ENCODE results near the gene ZNF274.
"Not testable (repeated sequence)": the region's sequence is repeated elsewhere in the genome, so short reads cannot be mapped to it uniquely, and the experiment has no call there.

Gene ZNF274

DNA sequence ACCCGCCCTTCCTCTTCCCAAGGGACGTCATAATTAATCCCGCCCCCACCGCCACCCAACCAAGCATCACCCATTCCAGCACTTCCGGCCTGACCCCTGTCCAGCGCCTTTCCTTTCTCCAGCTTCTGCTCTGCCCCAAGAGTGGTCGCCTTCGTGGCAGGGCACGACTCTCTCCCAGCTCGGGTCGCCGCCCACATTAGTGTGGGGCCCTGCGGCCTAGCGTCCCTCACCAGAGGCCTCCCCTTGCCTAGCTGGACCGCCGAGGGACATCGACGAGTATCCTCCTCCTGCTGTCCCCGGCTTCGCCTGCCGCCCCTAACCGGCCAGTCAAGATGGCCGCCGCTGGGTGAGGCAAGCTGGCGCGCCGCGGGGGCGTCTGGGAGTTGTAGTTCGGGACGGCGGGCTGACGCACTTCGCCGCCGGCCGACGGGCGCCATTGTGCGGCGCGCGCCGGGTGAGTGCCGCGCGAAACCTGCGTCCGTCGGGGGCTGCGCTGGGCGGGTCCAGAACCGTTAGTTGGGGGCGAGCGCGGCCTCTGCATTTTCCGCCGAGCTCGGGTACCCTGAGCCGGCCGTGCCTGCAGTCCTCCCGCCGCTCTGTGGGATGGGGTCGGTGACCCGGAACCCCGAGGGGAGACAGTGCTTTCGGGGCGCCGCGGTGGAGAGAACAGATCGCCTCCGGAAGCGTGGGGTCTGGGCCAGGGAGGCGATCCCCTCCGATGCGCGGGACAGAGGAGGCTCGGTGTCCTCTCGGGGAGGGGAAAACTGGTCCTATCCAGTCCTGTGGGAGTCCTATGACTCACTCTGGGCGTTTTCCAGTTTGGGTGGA lies at the start of gene ZNF274:
ZNF274 (plus strand) TSS at position 73 of the 828 bp plus-strand sequence. CDS start 905 bp downstream, outside the sequence.
- peak; percentile 85 to 87 for DNase-seq (ENCODE audit: low read depth in 2 of 2)

DNA sequence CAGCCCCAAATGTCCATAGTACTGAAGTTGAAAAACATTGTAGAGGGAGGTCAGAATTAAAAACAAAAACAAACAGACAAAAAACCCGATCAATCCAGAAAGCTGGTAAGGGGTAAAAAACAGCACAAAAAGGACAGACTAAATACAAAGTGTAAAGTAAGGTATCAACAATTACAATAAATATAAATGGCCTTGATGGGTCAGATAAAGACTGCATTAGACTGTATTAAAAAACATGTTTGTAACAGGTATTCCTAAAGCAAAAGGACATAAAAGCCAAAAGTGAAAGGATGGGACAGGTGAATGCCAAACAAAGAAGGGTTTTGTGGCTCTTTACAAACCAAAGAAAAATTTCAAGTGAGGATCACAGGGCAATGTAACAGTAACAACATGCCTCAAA lies 48.6 kb upstream of the ZNF274 start:
- no peak for DNase-seq (ENCODE audit: low read depth in 2 of 2)

DNA sequence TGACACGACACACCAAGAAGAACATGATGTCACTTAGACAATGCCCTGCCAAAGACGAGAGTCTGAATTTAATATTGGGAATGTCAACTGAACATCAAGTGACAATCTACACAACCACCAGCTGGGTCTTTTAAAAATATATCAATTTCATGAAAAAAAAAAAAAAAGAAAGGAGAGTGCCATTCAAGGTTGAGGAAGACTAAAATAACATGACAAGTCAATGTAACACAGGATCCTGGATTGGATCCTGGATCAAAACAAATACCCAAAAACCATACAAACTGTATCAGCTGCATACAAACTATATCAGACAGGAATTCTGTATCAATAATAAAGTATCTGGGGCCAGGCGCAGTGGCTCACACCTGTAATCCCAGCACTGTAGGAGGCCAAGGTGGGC lies 37.0 kb upstream of the ZNF274 start:
- DNase-seq (ENCODE audit: low read depth in 2 of 2): no peak

DNA sequence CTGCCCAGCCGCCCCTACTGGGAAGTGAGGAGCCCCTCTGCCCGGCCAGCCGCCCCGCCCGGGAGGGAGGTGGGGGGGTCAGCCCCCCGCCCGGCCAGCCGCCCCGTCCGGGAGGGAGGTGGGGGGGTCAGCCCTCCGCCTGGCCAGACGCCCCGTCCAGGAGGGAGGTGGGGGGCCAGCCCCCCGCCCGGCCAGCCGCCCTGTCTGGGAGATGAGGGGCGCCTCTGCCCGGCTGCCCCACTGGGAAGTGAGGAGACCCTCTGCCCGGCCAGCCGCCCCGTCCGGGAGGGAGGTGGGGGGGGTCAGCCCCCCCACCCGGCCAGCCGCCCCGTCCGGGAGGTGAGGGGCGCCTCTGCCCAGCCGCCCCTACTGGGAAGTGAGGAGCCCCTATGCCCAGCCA lies 35.4 kb upstream of the ZNF274 start:
- DNase-seq (ENCODE audit: low read depth in 2 of 2): not testable (repeated sequence)

DNA sequence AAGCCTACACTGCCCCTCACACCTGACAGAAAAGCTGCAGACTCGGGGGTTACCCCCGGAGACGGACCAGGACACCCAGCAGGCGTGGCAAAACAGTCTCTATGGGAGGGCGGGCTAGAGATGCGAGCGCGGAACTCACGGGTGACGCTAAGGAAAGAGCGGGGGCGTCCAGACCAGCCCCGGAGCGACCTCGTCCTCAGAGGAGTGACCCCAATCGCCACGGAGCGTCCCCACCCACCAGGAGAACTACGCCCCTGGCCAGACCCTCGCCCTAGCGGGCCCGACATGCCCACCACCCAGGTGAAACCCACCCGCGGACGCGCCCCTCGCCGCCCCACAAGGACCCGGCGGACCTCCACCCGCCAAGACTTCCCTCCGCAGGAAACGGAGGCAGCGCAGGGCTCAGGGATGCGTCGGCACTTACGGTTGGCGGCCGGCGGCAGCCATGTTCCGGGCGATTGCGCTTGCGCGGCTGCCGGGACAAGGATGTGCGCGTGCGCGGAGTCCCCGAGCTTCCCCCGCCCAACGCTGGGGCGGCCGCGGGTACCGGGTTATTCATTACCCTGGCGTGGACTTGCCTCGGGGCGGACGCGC lies 32.4 kb upstream of the ZNF274 start, which contains the start of gene ZNF329:
ZNF329 (minus strand) TSS at position 462 of the 594 bp plus-strand sequence. CDS start 21,286 bp downstream, outside the sequence.
- peak; percentile 82 to 90 for DNase-seq (ENCODE audit: low read depth in 2 of 2)

DNA sequence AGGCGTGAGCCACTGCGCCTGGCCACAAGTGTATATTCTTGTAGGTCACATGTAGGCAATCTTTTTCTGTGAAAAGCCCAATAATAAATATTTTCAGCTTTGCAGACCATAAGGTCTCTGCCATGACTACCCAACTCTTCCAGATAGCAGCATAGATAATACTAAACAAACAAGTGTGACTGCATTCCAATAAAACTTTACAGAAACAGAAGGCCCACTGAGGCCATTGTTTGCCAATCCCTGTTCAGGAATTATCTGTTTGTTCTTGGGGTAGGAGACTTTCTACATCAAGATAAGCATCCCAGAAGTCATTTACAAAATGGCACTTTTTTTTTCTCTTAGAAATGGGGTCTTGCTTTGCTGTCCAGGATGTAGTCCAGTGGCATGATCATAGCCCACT lies 29.5 kb upstream of the ZNF274 start:
- no peak for DNase-seq (ENCODE audit: low read depth in 2 of 2)

DNA sequence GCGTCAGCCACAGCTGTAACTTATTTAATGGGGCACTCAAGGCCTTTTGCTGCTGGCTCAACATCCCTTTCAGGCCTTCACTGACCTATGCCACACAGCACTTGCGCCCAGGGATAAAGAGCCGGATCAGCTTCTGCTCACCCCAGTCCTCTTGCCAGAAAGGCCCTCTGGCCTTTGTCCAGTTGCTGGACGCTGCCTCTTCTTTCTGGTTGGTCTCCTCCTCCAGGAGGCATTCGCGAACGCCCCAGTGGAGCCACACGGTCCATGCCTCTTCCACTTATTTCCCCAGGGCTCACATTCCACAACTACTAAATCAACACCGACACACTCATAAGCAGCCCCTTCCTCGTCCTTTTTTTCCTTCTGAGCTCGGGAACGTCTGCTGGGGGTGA lies 28.6 kb upstream of the ZNF274 start:
- DNase-seq (ENCODE audit: low read depth in 2 of 2): no peak

DNA sequence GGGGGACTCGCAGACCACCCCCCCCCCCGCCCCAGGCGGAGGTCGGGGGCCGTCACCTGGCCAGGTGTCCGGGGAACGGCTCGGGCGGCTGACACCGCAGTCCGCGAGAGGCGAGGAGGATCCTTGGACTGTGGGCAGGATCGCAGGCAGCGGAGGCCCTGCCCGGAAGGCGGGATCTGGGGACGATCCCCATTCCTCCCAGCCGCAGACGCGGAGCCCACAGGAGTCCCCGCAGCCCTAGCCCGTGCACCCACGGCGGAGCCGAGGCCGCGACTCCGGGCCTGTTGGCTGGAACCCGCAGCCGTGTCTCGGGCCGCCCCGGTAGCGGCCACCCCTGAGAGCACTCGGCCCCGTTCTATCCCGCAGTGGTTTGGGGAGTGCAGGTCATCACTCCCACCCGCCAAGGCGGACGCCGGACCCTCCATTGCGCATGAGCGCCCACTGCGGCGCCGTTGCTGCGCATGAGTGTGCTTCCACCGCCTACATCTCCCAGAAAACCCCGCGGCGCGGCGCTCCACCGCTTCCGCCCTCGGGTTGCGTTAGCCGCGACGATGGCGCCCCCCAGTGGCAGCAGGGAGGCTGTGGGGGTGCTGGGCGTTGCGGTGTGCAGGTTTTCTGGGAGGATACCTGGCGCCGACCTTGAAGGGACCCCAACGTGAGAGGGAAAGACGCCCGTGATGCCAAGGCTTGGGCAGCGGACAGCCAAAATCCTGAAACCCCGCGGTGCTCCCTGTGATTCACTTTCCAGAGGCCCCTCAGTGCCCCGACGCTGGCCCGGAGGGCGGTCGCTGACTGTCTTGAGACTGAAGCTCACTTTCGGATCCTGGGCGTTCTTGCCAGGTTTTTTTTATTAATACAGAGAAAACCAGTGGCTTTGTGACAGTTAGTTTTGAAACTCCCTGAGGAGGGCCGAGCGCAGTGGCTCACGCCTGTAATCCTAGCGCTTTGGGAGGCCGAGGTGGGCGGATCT lies 27.9 kb upstream of the ZNF274 start:
- peak; percentile 94 to 98 for DNase-seq (ENCODE audit: low read depth in 2 of 2)

DNA sequence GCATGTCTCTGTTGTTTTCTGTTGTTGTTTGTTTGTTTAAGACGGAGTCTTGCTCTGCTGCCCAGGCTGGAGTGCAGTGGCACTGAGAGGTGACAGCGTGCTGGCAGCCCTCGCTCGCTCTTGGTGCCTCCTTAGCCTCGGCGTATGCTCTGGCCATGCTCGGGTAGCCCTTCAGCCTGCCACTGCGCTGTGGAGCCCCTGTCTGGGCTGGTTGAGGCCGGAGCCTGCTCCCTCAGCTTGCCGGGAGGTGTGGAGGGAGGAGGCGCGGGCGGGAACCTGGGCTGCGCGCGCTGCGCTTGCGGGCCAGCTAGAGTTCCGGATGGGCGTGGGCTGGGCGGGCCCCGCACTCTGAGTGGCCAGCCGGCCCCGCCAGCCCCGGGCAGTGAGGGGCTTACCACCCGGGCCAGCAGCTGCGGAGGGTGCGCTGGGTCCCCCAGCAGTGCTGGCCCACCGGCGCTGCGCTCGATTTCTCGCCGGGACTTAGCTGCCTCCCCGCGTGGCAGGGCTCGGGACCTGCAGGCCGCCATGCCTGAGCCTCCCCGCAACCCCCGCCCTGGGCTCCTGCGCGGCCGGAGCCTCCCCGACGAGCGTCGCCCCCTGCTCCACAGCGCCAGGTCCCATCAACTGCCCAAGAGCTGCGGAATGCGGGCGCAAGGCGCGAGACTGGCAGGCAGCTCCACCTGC lies 25.7 kb upstream of the ZNF274 start:
- DNase-seq (ENCODE audit: low read depth in 2 of 2): no peak

DNA sequence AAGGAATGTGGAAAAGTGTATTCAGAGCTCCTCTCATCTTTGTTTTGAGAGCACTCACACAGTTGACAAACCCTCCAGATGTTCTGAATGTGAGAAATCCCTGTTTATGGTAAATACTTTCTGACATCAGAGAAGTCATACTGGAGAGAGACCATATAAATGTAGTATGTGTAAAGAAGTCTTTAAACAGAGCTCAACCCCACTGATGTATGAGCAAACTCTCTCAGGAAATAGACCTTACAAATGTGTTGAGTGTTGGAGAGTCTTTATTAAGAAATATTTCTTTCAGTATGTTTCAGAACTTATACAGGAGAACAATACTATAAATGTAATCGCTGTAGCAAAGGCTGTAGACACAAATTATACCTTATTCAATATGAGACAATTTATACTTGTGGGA lies 16.6 kb upstream of the ZNF274 start:
- no peak for DNase-seq (ENCODE audit: low read depth in 2 of 2)

DNA sequence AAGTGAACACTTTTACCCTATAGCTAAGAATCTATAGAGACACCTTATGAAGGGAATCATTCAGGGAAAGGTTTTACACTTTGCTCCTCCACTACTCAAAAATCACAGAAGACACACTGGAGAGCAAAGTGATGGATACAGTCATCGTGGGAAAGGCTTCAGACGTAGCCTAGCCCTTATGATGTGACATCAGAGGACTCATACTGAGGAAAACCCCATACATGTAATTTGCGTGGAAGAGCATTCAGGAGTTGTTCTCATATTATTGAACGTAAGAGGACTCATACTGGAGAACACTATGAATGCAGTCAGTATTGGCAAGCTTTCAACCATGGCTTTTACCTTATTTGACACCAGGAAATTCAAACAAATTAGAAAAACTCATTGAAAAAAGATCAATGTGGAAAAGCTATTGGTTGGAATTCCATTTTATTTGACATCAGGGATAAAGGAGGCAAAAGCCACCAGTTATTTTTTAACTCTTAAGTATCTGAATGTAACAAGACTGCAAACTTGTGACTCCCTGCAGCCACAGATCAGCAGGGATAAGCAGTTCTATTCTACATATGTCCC lies 16.1 kb upstream of the ZNF274 start:
- no peak for DNase-seq (ENCODE audit: low read depth in 2 of 2)

DNA sequence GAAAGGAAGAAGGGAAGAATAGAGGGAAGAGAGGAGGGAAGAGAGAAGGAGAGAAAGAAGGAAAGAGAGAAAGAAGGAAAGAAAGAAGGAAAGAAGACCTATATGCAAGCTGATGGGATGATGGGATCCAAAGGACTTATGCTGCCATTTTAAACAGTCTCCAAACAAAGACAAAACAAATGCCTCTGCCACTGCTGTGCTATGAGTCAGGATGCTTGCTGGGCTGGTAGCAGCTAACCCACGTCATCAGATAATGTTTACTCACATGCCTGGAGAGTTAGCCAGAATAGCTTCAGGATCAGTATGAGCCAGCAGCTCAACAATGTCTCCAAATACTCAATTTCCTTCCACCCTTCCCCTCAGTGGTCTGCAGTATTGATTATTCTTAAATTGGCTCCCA lies 12.0 kb upstream of the ZNF274 start:
- DNase-seq (ENCODE audit: low read depth in 2 of 2): no peak

DNA sequence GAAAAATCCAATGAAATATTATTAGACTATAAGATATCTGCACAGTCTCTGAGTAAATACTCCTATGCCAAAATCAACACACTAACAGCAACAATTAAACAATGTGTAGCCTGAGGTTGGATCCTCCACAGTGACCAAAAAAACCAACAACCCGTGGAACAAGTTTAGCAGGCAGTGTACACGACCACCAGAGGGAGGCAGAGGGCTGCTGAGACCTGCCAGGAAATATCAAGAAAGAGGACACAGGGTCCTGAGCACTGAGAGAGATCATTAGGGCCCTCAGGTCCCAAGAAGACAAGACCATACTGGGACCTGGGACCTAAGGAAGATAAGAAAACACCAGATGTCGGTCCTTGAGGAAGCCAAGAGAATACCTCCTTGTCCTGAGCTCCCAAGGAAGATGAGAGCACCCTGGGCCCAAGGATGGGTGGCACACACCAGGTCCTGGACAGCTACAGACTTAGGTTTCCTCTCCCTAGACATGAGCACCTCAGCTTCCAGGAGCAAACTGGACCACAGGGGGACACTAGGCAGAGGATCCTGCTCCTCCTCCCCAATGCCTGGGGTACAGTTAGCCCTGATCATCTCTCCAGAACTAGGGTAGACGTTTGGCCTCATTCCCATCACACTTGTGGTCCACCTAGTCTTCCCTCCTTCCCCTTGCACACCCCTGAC lies 822 bp upstream of the ZNF274 start:
- DNase-seq (ENCODE audit: low read depth in 2 of 2): peak; percentile 35 to 39

DNA sequence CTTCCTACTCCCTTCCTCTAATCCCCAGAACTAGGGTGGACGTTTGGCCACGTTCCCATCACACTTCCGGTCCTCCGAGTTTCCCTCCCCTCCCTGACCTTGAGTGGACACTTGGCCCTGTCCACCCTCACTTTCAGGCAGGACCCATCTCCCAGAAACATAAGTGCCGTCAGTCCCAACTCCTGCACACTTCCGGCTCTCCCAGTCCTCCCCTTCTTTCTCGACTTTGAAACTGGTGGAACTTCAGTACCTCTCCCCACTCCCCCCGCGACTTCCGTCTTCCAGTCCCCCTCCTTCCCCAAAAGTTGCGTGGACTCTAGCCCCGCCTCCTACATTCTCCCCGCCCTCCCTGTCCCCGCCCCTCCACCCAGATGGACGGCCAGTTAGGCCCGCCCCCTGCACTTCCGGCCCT lies 278 bp upstream of the ZNF274 start:
- DNase-seq (ENCODE audit: low read depth in 2 of 2): peak; percentile 68 to 77

DNA sequence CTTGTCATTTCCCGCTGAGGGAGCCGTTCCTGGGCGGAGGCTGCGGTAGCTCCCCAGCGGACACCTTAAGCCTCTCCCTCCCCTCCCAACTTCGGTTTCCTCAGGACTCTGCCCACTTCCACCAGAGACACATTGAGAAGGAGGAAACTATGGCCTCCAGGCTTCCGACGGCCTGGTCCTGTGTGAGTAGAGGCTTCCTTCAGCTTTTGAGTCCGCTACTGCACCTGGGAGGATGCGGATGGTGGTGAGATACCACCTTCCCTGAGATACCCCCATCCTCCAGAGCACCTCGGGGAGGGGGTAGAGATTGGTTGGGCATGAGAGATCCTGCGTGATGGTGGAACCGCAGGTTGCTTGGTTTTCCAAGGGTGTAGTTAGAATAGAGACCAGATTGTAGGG lies 955 bp downstream of the ZNF274 start:
- DNase-seq (ENCODE audit: low read depth in 2 of 2): no peak

DNA sequence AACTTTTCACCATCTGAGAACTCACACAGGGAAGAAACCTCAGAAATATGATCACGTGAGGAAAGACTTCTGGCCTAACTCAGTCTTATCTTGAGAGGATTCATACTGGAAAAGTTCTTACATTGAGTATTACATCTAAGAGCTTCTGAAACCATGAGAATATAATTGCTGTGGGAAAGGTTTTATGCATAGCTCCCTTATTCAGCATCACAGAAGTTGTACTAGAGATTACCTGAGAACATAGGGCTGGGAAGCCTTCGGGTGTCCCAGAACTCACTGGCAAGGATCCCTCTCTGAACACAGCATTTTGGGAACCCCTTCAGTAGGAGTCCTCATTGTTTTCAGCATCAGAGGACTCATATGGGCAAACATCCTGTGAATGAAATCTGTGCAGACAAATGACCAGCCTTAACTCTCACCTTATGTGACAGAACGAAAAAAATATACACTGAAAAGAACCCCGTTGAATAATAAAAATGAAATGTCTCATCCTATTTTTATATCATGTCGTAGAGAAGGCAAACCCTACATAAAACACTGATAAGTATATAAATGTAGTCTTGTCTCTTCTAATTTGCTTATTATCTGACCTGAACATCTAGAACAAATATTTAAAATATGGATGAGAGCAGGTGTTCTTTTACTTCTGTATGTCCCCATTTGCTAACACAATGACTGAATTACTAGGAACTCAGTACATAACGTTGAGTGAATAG lies 14.2 kb downstream of the ZNF274 start:
- DNase-seq (ENCODE audit: low read depth in 2 of 2): no peak

DNA sequence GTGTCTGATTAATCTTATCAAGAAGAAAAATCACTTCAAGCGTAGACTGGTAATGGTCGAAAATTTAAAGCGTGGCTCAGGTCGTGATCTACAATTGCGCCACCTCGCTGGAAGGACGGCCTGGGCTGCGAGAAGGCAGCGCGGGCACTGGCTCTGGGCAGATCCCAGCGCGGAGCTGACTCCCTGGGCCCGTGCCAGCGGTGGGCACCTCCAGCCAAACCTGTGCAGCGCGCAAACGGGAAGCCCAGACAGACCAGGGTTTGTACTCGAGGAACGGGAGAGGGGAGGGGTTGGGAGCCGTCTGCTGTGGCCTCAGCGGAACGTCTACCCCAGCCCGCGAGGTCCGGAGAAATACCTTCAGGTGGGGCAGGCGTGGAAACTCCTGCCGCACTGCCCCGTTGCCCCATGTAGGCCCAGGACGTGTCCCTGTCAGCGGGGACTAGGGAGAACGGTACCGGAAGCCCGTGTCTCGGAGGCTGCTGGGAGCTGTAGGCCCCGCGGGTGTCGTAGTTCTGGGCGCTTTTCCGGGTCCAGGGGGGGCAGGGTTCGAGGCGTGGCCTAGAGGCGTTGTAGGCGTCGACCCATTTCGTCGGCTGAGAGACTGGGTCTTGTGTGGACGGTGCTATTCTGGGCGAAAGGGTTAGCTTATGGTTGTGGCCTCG lies 21.1 kb downstream of the ZNF274 start:
- no peak for DNase-seq (ENCODE audit: low read depth in 2 of 2)

DNA sequence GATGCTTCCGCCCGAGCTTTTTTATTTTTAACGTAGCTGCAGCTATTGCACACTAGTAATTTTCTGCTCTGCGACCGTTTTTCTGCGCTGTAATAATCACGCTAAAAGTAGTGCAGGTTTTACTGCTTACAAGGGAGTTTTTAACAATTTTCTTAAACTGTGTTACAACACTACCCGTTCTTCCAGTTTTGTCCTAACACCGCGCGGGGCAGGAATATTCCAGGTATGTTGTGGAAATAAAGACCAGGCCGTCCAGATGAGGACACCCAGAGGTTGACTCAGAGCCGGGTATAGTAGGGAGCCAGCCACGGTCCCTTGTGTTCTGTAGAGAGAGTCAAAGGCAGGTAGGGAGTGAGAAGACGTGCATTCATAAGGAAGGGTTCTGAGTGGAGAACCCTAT lies 21.7 kb downstream of the ZNF274 start:
- no peak for DNase-seq (ENCODE audit: low read depth in 2 of 2)

DNA sequence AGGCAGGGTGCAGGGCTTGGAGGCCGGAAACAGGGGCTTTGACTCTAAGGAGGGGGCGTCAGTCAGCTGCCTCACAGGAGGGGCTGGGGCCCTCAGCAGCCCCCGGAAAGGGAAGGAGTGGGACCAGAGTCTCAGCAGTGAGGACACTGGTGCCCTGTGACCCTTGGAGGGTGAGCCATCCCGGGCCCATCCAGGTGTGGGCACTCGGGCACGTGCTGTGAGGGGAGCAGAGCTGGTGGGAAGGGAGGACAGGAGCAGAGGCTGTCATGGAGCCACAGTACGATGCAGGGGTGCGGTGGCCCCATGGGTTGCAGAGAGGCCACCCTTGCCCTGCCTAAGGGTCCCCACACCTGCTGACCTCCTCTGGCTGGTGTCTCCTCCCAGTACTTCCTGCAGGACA lies 26.7 kb downstream of the ZNF274 start:
- no peak for DNase-seq (ENCODE audit: low read depth in 2 of 2)

Data from activated CD8-positive, alpha-beta memory T cell treated with anti-CD3 and anti-CD28 coated beads for 4 hours (primary cell).